SH-SY5Y (cell line): ENCODE results near the gene LRRC8C.

ENCODE experiments used
- GATA2 ChIP-seq: IDR thresholded peaks from 2 replicates; pipeline ENCODE4 v1.6.1; 2011; ENCODE audit warnings: mild to moderate bottlenecking, low read depth, low read length
- GATA3 ChIP-seq: IDR thresholded peaks from 2 replicates; pipeline ENCODE4 v1.6.1; 2011; ENCODE audit warnings: low read depth, mild to moderate bottlenecking, low read length, moderate library complexity

DNA sequence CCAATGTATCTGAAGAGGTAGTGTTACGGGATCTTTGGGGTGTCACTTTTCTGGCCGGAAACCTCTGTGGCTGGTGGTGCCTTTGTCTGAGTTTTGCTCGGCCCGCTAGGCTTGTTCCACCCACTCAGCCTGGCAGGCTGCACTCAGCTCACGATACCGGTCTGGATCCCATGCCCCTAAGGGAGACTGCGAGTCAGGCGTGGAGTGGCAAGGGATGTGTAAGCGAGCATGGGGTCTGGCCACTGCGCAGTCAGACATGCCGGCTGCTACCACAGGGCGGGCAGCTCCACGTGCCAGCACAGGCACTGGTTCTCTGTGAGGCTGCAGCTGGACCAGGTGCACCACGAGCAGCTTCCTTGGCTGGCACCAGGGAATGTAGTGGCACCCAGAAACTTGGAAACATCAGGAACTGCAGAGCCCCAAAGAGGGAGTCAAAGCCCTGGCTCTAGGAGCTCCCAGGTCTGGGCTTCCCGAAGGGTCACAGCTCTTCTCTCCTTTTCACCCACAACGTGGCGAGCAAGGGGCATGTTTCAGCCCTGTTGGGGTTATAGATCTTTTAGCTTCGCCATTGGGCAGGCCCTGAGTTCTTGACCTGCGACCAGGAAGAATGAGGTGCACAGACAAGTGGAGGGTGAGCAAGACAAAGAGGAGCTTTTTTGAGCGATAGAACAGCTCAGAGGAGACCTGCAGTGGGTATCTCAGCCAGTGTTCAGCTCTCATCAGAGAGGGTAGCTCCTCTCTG lies 23.8 kb upstream of the LRRC8C start:
- no peak for TF ChIP-seq GATA2
- TF ChIP-seq GATA3 = no peak
